ENCODE data around the gene AHRR.

AHRR gene

GRCh38 chr5:431711-432050 is 110.2 kb downstream of the AHRR start:
- Histone ChIP-seq H3K27me3 (ENCODE audit: control insufficient read depth, insufficient read depth, low read length) (peaks cover 2% of the 10 kb centered on the region), H3K27ac (no peak overlapping the region)

GRCh38 chr5:432201-432927 is 110.8 kb downstream of the AHRR start:
- peak overlapping the region; percentile 63 for H2AFZ ChIP-seq
- H3K79me2 ChIP-seq: no peaks in the 10 kb centered on the region
- H3K27me3 ChIP-seq (ENCODE audit: control insufficient read depth, insufficient read depth, low read length): peaks cover 2% of the 10 kb centered on the region
- no peak overlapping the region for H3K4me3 ChIP-seq (ENCODE audit: low read depth, low read length)
- no peaks in the 10 kb centered on the region for H3K9me3 ChIP-seq (ENCODE audit: control insufficient read depth, low read length)
- H3K36me3 ChIP-seq (ENCODE audit: control insufficient read depth, insufficient read depth, low read length): no peaks in the 10 kb centered on the region
- H3K4me1 ChIP-seq: peaks cover 6% of the 10 kb centered on the region
- peak overlapping the region; percentile 43 for H3K4me2 ChIP-seq (ENCODE audit: low read length)
- H3K9ac ChIP-seq: no peak overlapping the region
- no peak overlapping the region for H3K27ac ChIP-seq
- TF ChIP-seq CTCF (IDR thresholded peaks at IDR 0.05): no peak

More at GRCh38 chr5:431711-432050, 110.2 kb downstream of the AHRR start:
- Histone ChIP-seq H3K9me3 (ENCODE audit: control insufficient read depth, low read length) (no peaks in the 10 kb centered on the region), H3K9ac (no peak overlapping the region), H3K4me1 (peaks cover 6% of the 10 kb centered on the region), H3K36me3 (ENCODE audit: control insufficient read depth, insufficient read depth, low read length) (no peaks in the 10 kb centered on the region), H3K4me2 (ENCODE audit: low read length) (no peak overlapping the region), H3K4me3 (ENCODE audit: low read depth, low read length) (no peak overlapping the region), H2AFZ (no peak overlapping the region), H3K79me2 (no peaks in the 10 kb centered on the region)
- TF ChIP-seq CTCF (IDR thresholded peaks at IDR 0.05): no peak

- Histone ChIP-seq H3K36me3 (ENCODE audit: control insufficient read depth, insufficient read depth, low read length) (no peaks in the 10 kb centered on the region), H3K4me3 (ENCODE audit: low read depth, low read length) (no peak overlapping the region), H3K27ac (no peak overlapping the region), H3K9me3 (ENCODE audit: control insufficient read depth, low read length) (no peaks in the 10 kb centered on the region), H3K4me2 (ENCODE audit: low read length) (no peak overlapping the region), H2AFZ (peak overlapping the region; percentile 8), H3K9ac (no peak overlapping the region), H3K79me2 (no peaks in the 10 kb centered on the region), H3K27me3 (ENCODE audit: control insufficient read depth, insufficient read depth, low read length) (peaks cover 2% of the 10 kb centered on the region), H3K4me1 (peaks cover 6% of the 10 kb centered on the region)
- TF ChIP-seq CTCF (IDR thresholded peaks at IDR 0.05): no peak
Observed at GRCh38 chr5:432928-433791, 111.6 kb downstream of the AHRR start.

- no peaks in the 10 kb centered on the region for H3K79me2 ChIP-seq
- peaks cover 2% of the 10 kb centered on the region for H3K27me3 ChIP-seq (ENCODE audit: control insufficient read depth, insufficient read depth, low read length)
- H2AFZ ChIP-seq: no peak overlapping the region
- H3K4me2 ChIP-seq (ENCODE audit: low read length): no peak overlapping the region
- no peak overlapping the region for H3K4me3 ChIP-seq (ENCODE audit: low read depth, low read length)
- no peak for TF ChIP-seq CTCF (IDR thresholded peaks at IDR 0.05)
- no peak overlapping the region for H3K27ac ChIP-seq
- no peaks in the 10 kb centered on the region for H3K36me3 ChIP-seq (ENCODE audit: control insufficient read depth, insufficient read depth, low read length)
- no peak overlapping the region for H3K9ac ChIP-seq
- H3K4me1 ChIP-seq: peaks cover 6% of the 10 kb centered on the region
- no peaks in the 10 kb centered on the region for H3K9me3 ChIP-seq (ENCODE audit: control insufficient read depth, low read length)
Observed at GRCh38 chr5:433836-434235, 112.3 kb downstream of the AHRR start.
